Kidney (tissue), 14 donors: ENCODE measurements around the gene PTPRQ. TPM values are rescaled to one million over a fixed set of nuclear protein-coding genes. Genes with fewer than 3 reads are reported as not detected.

ENCODE experiments used
- DNase-seq, 5 donors: peaks; one replicate each; pipeline ENCODE4 v3.0.0-alpha.2; 2013 to 2020
- FAIRE-seq: peaks from 2 replicates; lab custom pipeline; 2012; peaks lifted over from hg19 to GRCh38; lab: Jason Lieb, UNC
- H3K27ac ChIP-seq, 2 donors: one replicate each; pipeline ENCODE4 v1.7.0; 2013; ENCODE audit warnings: low read depth in 2 of 2, low read length in 2 of 2, inconsistent platforms in 1 of 2
- H3K27me3 ChIP-seq: one replicate; pipeline ENCODE4 v1.7.1; 2013; ENCODE audit warnings: low read length, inconsistent platforms; ENCODE audit not compliant: control insufficient read depth, insufficient read depth
- H3K36me3 ChIP-seq, 3 donors: one replicate each; pipeline versions ENCODE4 v1.7.0 to v1.7.1; 2013; ENCODE audit warnings: low read length in 3 of 3, control low read depth in 1 of 3, inconsistent platforms in 1 of 3; ENCODE audit not compliant: insufficient read depth in 3 of 3, control insufficient read depth in 2 of 3
- H3K4me1 ChIP-seq, 3 donors: one replicate each; pipeline versions ENCODE4 v1.7.0 to v1.7.1; 2013; ENCODE audit warnings: low read length in 3 of 3, inconsistent platforms in 1 of 3, low read depth in 1 of 3; ENCODE audit not compliant: control insufficient read depth in 2 of 3, insufficient read depth in 2 of 3
- H3K4me3 ChIP-seq, 3 donors: one replicate each; pipeline versions ENCODE4 v1.7.0 to v1.8.1; 2013; ENCODE audit warnings: low read length in 3 of 3, control low read depth in 1 of 3, inconsistent platforms in 1 of 3
- H3K9ac ChIP-seq, 3 donors: one replicate each; pipeline versions ENCODE4 v1.7.0 to v1.7.1; 2013; ENCODE audit warnings: low read length in 3 of 3, control low read depth in 1 of 3, inconsistent platforms in 1 of 3
- H3K9me3 ChIP-seq, 3 donors: one replicate each; pipeline versions ENCODE4 v1.7.0 to v1.7.1; 2013; ENCODE audit warnings: low read length in 3 of 3, control low read depth in 1 of 3, inconsistent platforms in 1 of 3; ENCODE audit not compliant: control insufficient read depth in 2 of 3, insufficient read depth in 1 of 3
- CTCF ChIP-seq: IDR thresholded peaks from 3 replicates; pipeline ENCODE4 v1.5.1; 2012; ENCODE audit warnings: mild to moderate bottlenecking, moderate library complexity, borderline replicate concordance; ENCODE audit not compliant: insufficient read depth; ENCODE audit errors: extremely low read depth
- intact Hi-C: fragments of 100-400 bp; cut with DNase I; formaldehyde crosslinking; loops from one replicate; pipeline ENCODE4 v1.11.1; 2022
- polyA plus RNA-seq: library from polyadenylated mRNA; stranded (reverse); fragments of 350-450 nt; fragmentation: Illumina TruSeq; extraction: RNeasy Lipid Tissue Mini Kit (QIAGEN cat#74804); gene quantifications from one replicate; pipeline ENCODE4 v1.2.3, GENCODE V29; 2014; ENCODE audit warnings: low read depth, low replicate concordance; ENCODE audit not compliant: insufficient read depth
- total RNA-seq: library from RNA; stranded (reverse); fragmentation: NEBNext Ultra II Directional; extraction: Animal tissue kit (Norgen Biotek cat#: 25700); gene quantifications from one replicate; pipeline ENCODE4 v1.2.1, GENCODE V29; 2021
- donor health status: control.
- donor health status: control.
- donor health status: control.
- donor health status: control.
- donor health status: control.
- donor health status: DM: yes; HTN: yes; CAD: no.
- donor health status: Normal renal cell carcinoma (clear cell type).

PTPRQ gene
- total and polyA plus RNA-seq, 2 donors from 2014 or later = 0.25 to 3.1 TPM

- H3K9me3 ChIP-seq = no peaks in the 10 kb centered on the region
- no peak overlapping the region for H3K4me3 ChIP-seq
- DNase-seq (no peak), FAIRE-seq (peak; percentile 65)
- no peaks in the 10 kb centered on the region for H3K36me3 ChIP-seq
- intact Hi-C loops = no loop called here
- no peak overlapping the region for H3K27ac ChIP-seq
- no peak for TF ChIP-seq CTCF
- H3K27me3 ChIP-seq = no peaks in the 10 kb centered on the region
- H3K9ac ChIP-seq = no peak overlapping the region
- H3K4me1 ChIP-seq = no peaks in the 10 kb centered on the region
These were observed 60.5 kb downstream of the PTPRQ start for GRCh38 chr12:80504389-80505163.

GRCh38 chr12:80509781-80510556 lies 65.9 kb downstream of the PTPRQ start:
- intact Hi-C loops = no loop called here
- no peak for FAIRE-seq
- H3K9ac ChIP-seq = no peak overlapping the region
- no peaks in the 10 kb centered on the region for H3K36me3 ChIP-seq
- DNase-seq = peak in 3 of 5 donors; percentile 27 to 62 (median 43)
- no peak overlapping the region for H3K4me3 ChIP-seq
- no peak for TF ChIP-seq CTCF
- H3K27me3 ChIP-seq = no peaks in the 10 kb centered on the region
- no peak overlapping the region for H3K27ac ChIP-seq
- no peaks in the 10 kb centered on the region for H3K4me1 ChIP-seq
- no peaks in the 10 kb centered on the region for H3K9me3 ChIP-seq

DNA sequence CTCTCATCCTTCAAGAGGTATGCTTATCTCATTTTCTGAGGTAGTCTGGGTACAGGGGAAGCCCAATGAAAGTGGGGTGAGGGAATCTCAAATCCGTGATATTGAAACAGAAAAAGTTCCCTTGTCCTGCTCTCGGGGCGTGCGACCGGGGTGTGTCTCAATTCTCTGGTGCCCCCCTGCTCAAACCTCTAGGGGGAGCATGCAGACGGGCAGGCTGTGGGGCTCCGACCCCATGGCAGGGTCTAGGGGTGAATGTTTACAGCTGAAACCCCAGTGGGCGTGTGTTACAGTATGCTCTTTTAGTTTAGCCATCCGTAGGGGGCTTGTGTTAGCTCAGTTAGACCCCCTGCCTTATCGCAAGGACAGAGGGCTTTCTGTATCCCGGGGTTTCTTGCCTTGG lies 68.7 kb downstream of the PTPRQ start:
- no peak for TF ChIP-seq CTCF
- H3K36me3 ChIP-seq = no peaks in the 10 kb centered on the region
- intact Hi-C loops = no loop called here
- no peak overlapping the region for H3K9ac ChIP-seq
- no peaks in the 10 kb centered on the region for H3K27me3 ChIP-seq
- H3K9me3 ChIP-seq = peaks cover 0 to under 1% (median 0%) of the 10 kb centered on the region in 3 donors
- FAIRE-seq = no peak
- no peak overlapping the region for H3K27ac ChIP-seq
- H3K4me1 ChIP-seq = no peaks in the 10 kb centered on the region
- DNase-seq = no peak
- peak overlapping the region in 1 of 3 donors; percentile 3 for H3K4me3 ChIP-seq
